Cerebellar nuclear complex (tissue), 1 donor: ENCODE measurements around the gene CABLES1.
"Not testable (repeated sequence)": the region's sequence is repeated elsewhere in the genome, so short reads cannot be mapped to it uniquely, and the experiment has no call there.

Experiments used
- DNase-seq, 2 experiments: peaks; one replicate each; lab custom pipeline; 2025; lab: John Stamatoyannopoulos, UW

Gene CABLES1

DNA sequence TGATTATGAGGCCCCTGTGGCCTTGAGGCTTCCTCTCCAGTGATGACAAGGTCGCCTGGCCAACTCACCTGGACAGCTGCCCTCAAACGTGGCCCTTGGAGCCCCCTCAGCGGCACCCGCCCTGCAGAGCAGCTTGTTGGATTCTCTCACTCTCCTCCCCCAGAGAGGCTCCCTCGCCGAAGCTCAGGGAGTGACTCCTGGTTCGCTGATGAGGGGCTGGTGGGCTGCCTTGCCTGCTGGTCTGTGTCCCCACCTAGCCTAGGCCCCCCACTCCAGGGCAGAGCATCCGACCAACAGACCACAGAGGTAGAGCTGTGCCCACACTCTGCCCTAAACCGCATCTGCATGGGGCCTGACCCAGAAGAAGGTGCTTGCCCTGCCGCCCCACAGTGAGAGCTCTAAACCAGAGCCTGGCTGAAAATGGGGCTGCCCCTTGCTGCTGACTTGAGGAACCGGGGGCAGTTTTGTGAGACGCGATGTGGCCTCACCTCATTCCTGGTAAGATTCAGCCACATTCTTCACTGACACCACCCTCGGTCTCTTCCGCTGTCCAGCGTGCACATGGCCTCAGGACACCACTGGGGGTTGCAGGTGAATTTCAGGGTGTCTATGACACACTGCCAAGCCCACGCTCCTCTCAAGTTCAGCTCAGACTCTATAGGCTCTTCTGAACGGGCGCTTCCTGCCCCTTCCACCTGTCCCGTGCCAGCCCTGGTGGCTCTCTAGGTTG is 131.6 kb downstream of the CABLES1 start:
- DNase-seq: no peak

DNA sequence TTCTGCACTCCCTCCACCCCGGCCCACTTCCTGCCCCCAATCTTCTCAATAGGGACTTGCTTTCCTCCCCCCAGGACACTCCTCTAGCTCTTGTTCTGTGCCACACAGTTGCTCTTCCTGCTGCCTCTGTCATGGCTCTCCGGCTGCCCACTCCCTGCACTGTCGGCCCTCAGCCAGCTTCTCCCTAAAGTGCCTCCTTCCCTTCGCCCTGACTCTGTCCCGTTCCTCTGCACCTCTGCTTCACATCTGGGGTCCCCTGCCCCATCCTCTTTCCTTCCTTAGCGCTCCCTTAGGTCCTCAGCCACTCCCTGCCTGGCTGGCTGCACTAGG is 132.1 kb downstream of the CABLES1 start:
- no peak for DNase-seq

DNA sequence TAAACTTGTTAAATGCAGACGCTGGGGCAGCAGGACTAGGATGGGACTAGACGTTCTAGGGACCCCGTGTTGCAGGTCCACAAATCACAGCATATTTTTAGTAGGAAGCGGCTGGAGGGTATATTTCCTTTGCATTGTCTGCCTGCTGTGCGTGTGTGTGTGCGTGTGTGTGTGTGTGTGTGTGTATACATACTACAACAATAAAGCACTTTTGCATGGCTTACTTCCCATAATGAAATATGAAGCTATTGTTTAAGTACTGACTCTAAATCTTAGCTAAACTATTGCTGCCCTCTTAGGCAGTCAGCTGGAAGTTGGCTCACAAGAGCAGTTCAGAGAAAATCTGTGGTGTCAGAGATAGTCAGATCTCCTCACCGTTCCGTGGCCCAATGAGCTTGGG is 133.4 kb downstream of the CABLES1 start:
- DNase-seq: no peak

DNA sequence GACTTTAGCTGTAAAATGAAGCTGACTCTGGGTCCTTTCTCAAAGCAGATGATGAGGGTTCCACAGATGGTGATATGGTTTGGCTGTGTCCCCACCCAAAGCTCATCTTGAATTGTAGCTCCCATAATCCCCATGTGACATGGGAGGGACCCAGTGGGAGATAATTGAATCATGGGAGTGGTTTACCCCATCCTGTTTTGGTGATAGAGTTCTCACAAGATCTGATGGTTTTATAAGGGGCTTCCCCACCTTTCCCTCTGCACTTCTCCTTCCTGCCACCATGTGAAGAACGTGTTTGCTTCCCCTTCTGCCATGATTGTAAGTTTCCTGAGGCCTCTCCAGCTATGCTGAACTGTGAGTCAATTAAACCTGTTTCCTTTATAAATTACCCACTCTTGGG is 133.8 kb downstream of the CABLES1 start:
- not testable (repeated sequence) for DNase-seq

DNA sequence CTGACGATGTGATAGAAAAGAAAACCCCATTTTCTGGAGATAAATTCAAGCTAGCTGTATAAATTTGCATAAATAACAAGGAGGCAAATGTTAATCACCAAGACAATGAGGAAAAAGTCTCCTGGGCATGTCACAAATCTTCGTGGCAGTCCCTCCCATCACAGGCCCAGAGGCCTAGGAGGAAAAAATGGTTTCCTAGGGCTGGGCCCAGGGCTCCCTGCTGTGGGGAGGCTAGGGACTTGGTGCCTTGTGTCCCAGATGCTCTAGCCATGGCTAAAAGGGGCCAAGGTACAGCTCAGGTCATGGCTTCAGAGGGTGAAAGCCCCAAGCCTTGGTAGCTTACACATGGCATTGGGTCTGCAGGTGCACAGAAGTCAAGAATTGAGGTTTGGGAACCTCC is 134.6 kb downstream of the CABLES1 start:
- no peak for DNase-seq

DNA sequence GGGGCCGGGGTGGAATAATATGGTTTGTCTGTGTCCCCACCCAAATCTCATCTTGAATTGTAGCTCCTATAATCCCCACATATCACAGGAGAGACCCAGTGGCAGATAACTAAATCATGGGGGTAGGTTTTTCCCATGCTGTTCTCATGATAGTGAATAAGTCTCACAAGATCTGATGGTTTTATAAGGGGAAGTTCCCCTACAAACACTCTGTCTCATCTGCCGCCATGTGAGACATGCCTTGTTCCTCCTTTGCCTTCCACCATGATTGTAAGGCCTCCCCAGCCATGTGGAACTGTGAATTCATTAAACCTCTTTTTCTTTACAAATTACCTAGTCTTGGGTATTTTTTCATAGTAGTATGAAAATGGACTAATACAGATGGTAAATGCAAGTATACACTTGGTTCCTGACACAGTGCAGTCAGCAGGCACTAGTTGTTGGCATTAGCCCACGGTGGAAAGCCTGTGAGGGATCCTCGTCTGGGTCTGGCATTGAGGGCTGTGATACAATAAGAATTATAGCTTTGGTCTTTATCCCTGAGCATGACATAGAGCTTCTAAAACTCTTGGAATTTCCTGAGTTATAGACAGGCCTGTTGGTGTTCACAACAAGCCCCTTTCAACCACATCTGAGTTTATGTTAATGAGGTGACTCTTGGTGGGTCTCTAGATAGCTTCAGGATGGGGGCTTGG is 135.8 kb downstream of the CABLES1 start:
- no peak for DNase-seq

DNA sequence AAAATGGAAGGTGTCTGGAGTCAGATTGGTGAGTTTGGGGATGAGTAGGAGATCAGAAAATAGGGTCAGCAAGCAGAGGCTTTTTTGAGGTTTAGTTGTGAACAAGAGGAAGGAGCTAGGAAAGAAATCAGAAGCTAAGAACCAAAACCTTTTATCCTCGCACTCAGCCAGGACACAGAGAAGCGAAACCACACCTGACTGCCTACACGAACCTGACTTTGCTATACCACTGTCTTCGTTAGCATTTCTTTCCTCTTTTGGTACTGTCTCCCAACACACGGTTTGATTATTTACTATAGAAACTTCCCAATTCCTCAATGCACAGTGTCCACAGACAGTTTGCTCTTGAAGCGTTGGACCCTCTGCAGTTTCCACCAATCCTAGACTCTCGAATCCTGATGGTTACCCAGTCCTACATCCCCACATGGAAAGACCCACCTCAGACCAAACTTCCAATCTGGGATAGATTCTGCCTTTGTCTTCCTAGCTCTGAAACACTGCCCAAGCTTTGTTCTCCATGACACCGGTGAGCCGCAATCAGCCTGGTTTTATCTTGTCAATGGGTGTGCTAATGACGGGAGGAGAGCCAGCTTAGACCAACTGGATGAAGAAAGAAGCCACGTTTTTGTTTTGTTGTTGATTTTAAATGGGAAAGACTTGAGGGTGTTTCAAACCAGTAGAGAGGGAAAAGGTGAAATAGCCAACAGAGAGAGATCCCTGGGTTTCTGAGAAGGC is 137.4 kb downstream of the CABLES1 start:
- no peak for DNase-seq

DNA sequence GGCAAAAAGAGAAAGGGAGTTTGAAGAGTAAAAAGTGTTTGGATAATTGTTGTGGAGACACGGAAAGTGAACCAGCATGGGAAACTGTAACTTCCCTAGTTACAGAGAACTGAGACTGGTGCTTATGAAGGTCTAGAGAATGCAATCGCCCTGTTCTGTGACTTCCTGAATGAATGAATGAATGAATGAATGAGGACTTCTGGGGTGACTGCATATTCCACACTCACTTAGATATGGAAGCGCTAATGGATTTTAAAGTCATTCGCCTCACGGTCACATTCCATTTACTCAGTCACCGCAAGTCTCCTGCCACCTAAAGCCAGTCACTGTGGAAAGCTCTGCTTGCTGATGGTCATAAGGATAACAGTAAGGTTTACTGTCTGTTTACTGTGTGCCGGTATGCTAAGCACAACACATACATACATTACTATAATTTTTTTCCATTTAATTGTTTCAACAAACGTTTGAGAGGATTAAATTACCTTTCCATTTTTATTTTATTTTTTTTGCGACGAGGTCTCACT is 138.2 kb downstream of the CABLES1 start:
- no peak for DNase-seq

DNA sequence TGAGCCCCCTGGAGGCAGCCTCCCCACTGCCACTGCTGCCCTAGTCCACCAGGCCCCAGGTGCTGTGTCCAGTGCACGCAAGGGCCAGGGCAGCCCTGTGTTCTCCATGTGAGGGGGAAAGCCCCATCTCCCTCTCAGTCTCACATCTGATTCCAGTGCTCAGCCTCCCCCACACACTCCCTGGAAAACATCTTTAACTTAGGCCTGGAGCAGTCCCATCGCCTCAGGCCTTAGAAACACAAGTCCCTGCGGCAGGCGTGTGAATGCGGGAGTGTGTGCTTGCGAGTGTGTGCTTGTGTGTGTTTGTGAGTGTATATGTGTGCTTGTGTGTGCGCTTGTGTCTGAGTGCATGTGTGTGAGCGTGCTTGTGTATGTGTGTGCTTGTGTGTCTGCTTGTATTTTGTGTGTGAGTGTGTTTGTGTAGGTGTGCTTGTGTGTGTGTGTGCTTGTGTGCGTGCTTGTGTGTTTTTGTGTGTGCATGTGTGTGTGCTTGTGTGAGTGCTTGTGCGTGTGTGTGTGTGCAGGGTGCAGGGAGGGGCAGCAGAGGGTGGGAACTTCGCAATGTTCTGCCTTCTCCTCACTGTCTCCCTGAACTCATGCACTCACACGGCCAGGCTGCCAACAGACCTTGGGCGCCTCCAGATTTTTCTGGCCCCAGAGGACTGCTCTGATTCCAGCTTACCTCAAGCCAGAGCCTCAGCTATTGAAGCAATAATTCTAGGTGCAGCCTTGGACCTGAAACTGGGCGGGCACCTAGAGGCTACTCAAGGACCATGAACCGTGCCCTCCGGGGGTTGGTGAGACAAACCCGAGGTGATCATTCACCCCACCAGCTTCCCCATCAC is 139.6 kb downstream of the CABLES1 start:
- no peak for DNase-seq

DNA sequence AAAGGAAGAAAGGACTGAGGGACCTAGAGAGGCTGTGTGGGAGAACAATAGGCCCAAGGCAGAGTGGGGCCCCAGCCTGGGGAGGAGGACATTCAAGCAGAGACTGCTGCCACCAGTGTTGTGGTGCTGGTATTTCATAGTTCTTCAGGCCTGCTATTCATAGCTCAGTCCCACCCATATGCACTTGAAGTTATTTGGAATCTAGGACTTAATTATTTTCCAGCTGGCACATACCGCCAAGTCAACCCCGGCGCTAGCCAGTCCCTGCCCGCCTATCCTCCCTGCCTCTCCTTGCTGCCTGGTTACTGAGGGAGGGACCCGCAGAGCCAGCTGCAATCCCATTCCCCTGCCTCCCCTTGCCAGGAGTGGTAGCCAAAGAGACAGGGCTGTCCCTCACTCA is 141.2 kb downstream of the CABLES1 start:
- DNase-seq: no peak

DNA sequence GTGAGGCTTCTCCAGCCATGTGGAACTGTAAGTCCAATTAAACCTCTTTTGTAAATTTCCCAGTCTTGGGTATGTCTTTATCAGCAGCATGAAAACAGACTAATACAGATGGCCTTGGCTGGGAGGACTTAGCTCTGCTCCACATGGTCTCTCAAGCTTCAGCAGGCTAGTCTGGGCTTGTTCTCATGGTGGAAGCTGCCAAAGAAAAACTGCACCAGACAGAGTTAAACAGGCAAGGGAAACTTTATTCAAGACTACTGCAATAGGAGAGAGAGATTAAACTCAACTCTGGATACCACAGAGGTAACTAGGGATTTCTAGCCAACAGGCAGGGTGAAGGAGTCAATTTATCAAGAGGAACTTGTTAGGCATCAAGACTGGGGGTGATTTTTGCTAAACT is 142.1 kb downstream of the CABLES1 start:
- DNase-seq: no peak

DNA sequence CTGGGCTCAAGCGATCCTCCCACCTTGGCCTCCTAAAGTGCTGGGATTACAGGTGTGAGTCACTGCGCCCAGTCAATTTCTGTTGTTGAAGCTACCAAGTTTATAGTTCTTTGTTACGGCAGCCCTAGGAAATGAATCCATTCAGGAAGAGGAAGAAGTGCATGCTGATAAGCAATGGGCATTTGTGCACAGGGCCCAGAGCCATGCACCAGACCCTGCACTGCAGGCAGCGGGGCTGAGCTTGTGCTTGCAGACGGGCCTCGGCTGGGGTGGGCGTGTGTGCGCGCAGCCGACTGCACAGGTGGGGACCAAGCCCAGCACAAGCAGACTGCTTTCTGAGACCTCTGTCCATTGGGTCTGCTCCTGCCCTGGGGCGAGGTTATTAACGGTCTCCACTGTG is 144.6 kb downstream of the CABLES1 start:
- DNase-seq: no peak

DNA sequence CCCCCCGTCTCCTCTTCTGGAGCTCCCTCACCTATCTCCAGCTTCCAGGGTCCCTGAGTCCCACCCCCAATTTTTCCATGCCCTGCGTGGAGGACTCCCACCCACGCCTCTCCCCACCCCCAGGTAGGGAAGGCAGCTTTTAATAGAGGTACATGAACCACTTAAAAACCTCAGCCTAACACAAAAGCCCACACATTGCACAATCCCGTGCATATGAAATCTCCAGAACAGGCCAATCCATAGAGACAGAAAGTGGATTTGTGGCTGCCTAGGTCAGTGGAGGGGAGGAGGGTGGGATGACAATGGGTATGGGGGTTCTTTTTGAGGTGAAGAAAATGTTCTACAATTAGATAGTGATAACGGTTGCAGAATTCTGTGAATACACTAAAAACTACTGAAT is 145.6 kb downstream of the CABLES1 start:
- no peak for DNase-seq

DNA sequence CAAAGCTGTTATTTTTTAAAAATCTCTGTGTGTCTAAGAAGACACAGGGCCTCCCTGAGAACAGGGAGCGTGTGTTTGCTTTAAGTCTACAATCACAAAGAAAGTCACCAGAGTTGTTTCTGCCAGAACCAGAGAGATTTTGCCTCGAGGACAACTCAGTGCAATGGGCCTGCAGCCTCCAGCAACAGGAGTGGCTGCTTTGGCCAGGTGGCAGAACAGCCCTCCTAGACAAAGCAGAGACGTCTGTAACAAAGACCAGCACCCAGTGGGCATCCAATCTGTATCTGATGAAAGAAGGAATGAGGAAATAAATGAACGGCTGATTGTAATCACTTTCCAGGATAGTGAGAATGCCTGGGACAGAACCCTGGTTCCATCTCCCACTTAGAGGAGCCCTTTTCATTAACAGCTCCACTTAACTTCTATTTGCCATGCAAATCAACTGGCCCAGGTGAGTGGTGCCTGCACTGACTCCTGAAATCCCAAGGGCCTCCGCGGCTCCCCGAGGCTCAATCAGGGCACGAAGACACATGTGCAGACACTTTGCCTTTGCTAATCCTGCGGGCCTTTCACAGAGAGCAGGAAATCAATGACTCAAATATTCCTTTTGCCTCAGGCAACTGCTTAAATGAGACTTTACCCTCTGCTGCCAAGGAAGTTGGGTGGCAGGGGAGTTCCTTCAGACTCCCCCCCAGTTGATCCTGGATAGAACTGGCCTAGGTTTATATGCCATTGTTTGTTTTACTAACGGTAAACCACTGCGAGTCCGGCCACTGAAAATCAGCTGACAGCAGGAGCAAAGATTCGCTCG is 146.5 kb downstream of the CABLES1 start:
- DNase-seq: no peak

DNA sequence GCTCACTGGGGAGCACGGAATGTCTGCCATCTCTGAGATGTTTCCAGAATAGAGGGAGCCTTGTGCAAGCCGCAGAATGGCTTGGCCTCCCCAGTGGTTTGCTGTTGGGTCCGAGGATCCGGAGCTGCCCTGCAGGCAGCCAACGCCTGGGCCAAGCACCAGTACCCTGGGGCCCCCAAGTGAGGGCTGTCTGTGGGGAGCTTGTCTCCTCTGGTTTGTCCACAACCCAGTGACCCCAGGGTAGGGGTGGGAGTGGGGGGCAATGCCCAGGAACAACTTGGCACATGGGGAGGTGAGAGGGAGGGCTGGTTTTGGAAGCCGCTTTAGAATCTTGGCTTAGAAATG is 147.1 kb downstream of the CABLES1 start:
- DNase-seq: no peak

DNA sequence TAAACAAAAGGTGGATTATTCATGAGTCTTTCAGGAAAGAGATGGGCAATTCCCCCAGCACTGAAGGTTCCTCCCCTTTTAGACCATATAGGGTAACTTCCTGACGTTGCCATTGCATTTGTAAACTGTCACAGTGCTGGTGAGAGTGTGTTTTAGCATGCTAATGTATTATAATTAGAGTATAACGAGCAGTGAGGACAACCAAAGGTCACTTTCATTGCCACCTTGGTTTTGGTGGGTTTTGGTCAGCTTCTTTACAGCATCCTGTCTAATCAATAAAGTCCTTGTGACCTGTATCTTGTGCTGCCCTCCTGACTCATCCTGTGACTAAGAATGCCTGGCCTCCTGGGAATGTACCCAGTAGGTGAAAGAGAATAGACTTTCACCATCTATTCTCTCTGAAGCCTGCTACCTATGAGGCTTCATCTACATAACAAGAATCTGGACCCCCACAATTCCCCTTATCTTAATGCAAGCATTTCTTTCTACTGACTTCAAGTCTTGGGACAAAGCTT is 148.7 kb downstream of the CABLES1 start:
- no peak for DNase-seq

DNA sequence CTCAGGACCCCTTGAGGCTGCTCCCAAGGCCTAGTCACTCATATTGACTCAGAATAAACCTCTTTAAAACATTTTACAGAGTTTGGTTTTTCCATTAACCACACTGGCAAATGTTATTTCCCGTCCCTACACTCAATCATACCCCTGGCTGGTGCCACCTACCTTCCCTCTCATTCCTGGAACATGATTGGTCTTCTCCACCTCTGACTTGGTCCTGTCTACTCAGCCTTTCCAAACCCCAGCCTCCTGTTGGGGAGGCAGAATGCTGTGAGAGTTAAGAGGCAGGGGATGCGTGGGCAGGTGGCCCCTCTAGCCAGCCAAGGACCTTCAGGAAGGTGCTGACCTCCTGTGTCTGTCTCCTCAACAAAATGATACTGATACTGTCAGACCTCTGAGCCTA is 149.3 kb downstream of the CABLES1 start:
- DNase-seq: no peak

DNA sequence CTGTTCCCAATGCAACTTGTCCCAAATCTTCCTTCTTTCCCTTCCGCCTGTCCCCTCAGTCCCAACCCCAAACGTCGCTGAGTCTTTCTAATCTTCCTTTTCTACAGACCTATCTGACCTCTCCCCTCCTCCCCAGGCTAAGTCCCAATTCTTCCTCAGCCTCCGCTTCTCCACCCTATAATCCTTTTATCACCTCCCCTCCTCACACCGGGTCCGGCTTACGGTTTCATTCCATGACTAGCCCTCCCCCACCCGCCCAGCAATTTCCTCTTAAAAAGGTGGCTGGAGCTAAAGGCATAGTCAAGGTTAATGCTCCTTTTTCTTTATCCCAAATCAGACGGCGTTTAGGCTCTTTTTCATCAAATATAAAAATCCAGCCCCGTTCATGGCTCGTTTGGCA is 150.3 kb downstream of the CABLES1 start:
- not testable (repeated sequence) for DNase-seq

DNA sequence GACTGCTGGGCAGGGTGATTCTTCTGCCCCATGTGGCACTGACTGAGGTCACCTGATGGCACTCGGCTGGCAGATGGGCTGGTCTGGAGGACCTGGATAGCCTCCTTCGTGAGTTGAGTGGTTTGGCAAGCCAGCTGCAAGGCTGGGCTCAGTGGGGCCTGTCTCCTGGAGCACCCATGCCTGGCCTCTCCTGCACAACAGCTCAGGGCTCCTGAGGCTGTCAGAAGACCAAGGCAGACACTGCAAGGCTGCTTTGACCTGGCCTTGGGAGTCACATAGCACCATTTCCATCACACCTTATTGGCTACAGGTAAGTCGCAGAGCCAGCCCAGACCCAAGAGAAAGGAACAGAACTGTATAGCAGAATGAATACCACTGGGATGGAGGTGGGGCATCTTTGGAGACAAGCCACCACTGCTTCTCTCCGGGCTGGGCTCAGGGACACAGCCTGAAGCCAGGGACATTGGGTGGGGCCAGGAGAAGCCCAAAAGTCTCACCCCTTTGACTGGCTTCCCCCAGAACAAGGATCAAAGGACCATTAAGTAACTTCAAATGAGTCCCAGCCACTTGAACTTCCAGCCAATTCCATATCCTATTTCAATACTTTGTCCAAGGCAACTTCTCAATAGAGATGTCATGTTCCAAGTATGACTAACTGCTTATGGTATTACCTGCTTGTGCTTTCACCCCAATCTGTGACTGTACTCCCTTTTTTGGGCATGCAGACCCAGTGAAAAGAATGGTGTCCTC is 156.3 kb downstream of the CABLES1 start:
- no peak for DNase-seq

DNA sequence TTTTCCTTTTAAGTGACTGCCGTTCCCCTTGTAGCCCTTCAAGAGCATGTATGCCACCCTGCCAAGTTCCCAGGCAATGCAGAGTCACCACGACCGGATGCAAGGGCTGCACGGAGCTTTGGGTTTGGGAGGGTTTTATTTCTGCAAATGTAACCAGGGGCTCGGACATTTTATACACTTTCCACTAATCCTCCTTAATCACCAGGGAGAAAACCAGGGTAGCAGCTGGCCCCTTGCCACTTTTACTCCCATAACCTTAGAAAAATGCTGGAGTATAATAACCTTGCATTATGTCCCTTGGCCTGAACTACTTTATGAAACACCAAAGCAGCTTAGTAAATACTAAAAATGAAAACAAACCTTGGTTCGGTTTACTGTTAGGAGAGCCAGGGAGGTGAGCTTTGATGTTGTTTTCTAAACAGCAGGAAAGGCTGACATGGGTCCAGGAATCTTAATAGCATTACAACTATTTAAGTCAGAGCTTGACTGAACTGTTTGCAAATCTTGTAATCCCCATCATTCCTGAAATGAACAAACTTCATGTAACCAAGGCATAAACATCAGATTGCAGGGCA is 165.0 kb downstream of the CABLES1 start:
- DNase-seq: no peak
